Measurements from ENCODE around the gene MRPL33. TPM values are rescaled to one million over a fixed set of nuclear protein-coding genes. Genes with fewer than 3 reads are reported as not detected.

Gene MRPL33
- polyA plus RNA-seq, 3 donors = 67.4 to 341 (median 331) TPM

DNA sequence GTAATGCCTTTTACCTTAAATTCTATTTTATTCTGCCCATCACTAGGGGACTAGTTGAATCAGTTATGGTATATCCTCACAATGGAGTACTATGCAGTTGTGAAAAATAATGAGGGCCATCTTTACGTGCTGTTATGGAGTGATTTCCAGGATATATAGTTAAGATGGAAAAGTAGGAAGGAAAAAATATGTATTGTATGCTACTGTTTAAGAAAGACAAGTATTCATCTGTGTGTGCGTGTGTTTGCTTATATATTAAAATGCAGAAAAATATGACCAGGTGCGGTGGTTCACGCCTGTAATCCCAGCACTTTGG, 32.5 kb upstream of the MRPL33 start:
- Histone ChIP-seq H3K36me3 (replicated peaks in 1 of 2; ENCODE audit: control insufficient read depth in 1 of 2, insufficient read depth in 2 of 2, low read length in 2 of 2) (no peaks in the 10 kb centered on the region), H3K79me2 (ENCODE audit: insufficient read depth, low read length) (no peaks in the 10 kb centered on the region), H3K4me3 (replicated peaks in 1 of 3; ENCODE audit: low read depth in 2 of 3, low read length in 3 of 3) (no peak overlapping the region), H3K9ac (ENCODE audit: insufficient read depth, low read length, poor library complexity, severe bottlenecking) (no peak overlapping the region), H3K27me3 (ENCODE audit: control insufficient read depth in 2 of 2, insufficient read depth in 2 of 2, low read length in 2 of 2) (no peaks in the 10 kb centered on the region), H3K27ac (ENCODE audit: low read depth in 1 of 2, low read length in 2 of 2) (no peak overlapping the region), H4K20me1 (ENCODE audit: insufficient read depth, low read length) (no peaks in the 10 kb centered on the region), H3K4me2 (replicated peaks; ENCODE audit: extremely low read depth, low read length, poor library complexity, severe bottlenecking) (no peak overlapping the region), H2AFZ (ENCODE audit: insufficient read depth, low read depth, low read length, poor library complexity, severe bottlenecking) (no peak overlapping the region), H3K9me3 (replicated peaks in 1 of 2; ENCODE audit: control insufficient read depth in 1 of 2, insufficient read depth in 1 of 2, low read length in 2 of 2) (no peaks in the 10 kb centered on the region), H3K4me1 (ENCODE audit: control insufficient read depth in 1 of 2, insufficient read depth in 2 of 2, low read length in 2 of 2) (peaks cover 15 to 24% of the 10 kb centered on the region in 2 donors)
- H3K4me1 Mint-ChIP-seq = peaks cover 22% of the 10 kb centered on the region
- peaks cover 4 to 11% (median 4%) of the 10 kb centered on the region in 3 donors for H3K27me3 Mint-ChIP-seq (ENCODE audit: low read depth in 3 of 3)
- intact Hi-C loops (cut with micrococcal nuclease) = no loop called here
- WGBS (ENCODE audit: insufficient coverage) = 100% methylated on average over 4 of the region's 4 CpGs
- no peak overlapping the region for H3K4me3 Mint-ChIP-seq
- TF ChIP-seq, protein P1, sequence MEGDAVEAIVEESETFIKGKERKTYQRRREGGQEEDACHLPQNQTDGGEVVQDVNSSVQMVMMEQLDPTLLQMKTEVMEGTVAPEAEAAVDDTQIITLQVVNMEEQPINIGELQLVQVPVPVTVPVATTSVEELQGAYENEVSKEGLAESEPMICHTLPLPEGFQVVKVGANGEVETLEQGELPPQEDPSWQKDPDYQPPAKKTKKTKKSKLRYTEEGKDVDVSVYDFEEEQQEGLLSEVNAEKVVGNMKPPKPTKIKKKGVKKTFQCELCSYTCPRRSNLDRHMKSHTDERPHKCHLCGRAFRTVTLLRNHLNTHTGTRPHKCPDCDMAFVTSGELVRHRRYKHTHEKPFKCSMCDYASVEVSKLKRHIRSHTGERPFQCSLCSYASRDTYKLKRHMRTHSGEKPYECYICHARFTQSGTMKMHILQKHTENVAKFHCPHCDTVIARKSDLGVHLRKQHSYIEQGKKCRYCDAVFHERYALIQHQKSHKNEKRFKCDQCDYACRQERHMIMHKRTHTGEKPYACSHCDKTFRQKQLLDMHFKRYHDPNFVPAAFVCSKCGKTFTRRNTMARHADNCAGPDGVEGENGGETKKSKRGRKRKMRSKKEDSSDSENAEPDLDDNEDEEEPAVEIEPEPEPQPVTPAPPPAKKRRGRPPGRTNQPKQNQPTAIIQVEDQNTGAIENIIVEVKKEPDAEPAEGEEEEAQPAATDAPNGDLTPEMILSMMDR (IDR thresholded peaks at IDR 0.05) = no peak
- H3K27ac Mint-ChIP-seq = no peak overlapping the region
- H3K36me3 Mint-ChIP-seq = no peaks in the 10 kb centered on the region
- H3K9me3 Mint-ChIP-seq = peaks cover 0 to 4% (median 1%) of the 10 kb centered on the region in 7 donors
- DNase-seq = no peak

DNA sequence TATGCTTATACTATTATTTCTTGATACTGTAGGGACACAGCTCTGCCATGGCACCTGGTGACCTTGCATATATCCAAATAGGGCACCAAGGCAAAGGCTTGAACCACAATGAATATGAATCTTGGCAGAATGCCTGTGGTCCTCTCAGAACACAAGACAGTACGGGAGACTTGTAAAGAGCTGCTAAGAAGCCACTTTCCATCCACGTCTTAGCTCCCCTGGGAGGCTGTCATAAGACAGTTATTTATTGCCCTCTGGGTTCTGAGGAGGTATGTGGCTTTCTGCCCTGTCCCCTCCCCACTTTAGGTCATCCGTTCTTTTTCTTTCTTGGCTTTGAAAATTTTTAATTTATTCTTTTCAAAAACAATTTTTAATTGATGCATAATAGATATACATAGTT, 29.8 kb upstream of the MRPL33 start:
- Histone ChIP-seq H4K20me1 (ENCODE audit: insufficient read depth, low read length) (no peaks in the 10 kb centered on the region), H3K27me3 (ENCODE audit: control insufficient read depth in 2 of 2, insufficient read depth in 2 of 2, low read length in 2 of 2) (no peaks in the 10 kb centered on the region), H3K79me2 (ENCODE audit: insufficient read depth, low read length) (no peaks in the 10 kb centered on the region), H3K36me3 (replicated peaks in 1 of 2; ENCODE audit: control insufficient read depth in 1 of 2, insufficient read depth in 2 of 2, low read length in 2 of 2) (no peaks in the 10 kb centered on the region), H3K9me3 (replicated peaks in 1 of 2; ENCODE audit: control insufficient read depth in 1 of 2, insufficient read depth in 1 of 2, low read length in 2 of 2) (no peaks in the 10 kb centered on the region), H3K4me2 (replicated peaks; ENCODE audit: extremely low read depth, low read length, poor library complexity, severe bottlenecking) (no peak overlapping the region), H2AFZ (ENCODE audit: insufficient read depth, low read depth, low read length, poor library complexity, severe bottlenecking) (no peak overlapping the region), H3K4me1 (ENCODE audit: control insufficient read depth in 1 of 2, insufficient read depth in 2 of 2, low read length in 2 of 2) (peaks cover 6 to 11% of the 10 kb centered on the region in 2 donors), H3K9ac (ENCODE audit: insufficient read depth, low read length, poor library complexity, severe bottlenecking) (no peak overlapping the region), H3K27ac (ENCODE audit: low read depth in 1 of 2, low read length in 2 of 2) (no peak overlapping the region), H3K4me3 (replicated peaks in 1 of 3; ENCODE audit: low read depth in 2 of 3, low read length in 3 of 3) (no peak overlapping the region)
- Mint-ChIP-seq H3K27me3 (ENCODE audit: low read depth in 3 of 3) (peaks cover 0 to 5% (median 4%) of the 10 kb centered on the region in 3 donors), H3K4me1 (peaks cover 12% of the 10 kb centered on the region), H3K36me3 (no peaks in the 10 kb centered on the region), H3K9me3 (peaks cover 0 to 7% (median 3%) of the 10 kb centered on the region in 7 donors), H3K4me3 (no peak overlapping the region), H3K27ac (no peak overlapping the region)
- DNase-seq = no peak
- TF ChIP-seq, protein P1 (IDR thresholded peaks at IDR 0.05) = no peak
- intact Hi-C loops (cut with micrococcal nuclease) = no loop called here
- WGBS (ENCODE audit: insufficient coverage) = no CpG with 5 or more reads among the region's 3 CpGs
